ENCODE measurements around the gene CAMK4.

DNA sequence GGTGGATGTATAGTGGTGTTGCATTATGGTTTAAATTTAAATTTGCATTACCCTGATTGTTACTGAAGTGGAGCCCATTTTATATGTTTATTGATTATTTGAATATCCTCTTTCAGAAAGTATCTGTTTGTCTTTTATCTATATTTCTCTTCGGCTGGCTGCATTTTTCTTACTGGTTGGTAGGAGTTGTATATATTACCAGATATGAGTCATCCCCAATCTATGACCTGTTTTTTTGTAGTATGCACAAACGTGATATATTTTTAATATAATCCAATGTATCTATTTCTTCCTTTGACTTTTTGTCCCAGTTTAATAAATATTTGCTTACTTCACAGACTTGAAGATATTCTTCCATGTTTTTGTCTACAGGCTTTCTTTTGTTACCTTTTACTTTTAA, 29.3 kb upstream of the CAMK4 start:
- TF ChIP-seq, protein P1, sequence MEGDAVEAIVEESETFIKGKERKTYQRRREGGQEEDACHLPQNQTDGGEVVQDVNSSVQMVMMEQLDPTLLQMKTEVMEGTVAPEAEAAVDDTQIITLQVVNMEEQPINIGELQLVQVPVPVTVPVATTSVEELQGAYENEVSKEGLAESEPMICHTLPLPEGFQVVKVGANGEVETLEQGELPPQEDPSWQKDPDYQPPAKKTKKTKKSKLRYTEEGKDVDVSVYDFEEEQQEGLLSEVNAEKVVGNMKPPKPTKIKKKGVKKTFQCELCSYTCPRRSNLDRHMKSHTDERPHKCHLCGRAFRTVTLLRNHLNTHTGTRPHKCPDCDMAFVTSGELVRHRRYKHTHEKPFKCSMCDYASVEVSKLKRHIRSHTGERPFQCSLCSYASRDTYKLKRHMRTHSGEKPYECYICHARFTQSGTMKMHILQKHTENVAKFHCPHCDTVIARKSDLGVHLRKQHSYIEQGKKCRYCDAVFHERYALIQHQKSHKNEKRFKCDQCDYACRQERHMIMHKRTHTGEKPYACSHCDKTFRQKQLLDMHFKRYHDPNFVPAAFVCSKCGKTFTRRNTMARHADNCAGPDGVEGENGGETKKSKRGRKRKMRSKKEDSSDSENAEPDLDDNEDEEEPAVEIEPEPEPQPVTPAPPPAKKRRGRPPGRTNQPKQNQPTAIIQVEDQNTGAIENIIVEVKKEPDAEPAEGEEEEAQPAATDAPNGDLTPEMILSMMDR (conservative IDR thresholded peaks at IDR 0.05 in 1 of 2, IDR thresholded peaks at IDR 0.05 in 1 of 2; ENCODE audit: low read depth in 1 of 2, low read length in 2 of 2), result no peak
- no peak for TF ChIP-seq EZH2 (IDR thresholded peaks at IDR 0.05; ENCODE audit: low read length, missing control alignments)

All from fibroblast of lung (primary cell).